HG02759 (cell line): Measurements from ENCODE around the gene SETDB1.

ENCODE experiments used
- ATAC-seq: cut with Tn5 transposase; IDR thresholded peaks from one replicate; pipeline ENCODE4 v1.9.1; 2021; ENCODE audit warnings: mild to moderate bottlenecking, moderate library complexity; ENCODE audit not compliant: unreplicated experiment

Gene SETDB1

DNA sequence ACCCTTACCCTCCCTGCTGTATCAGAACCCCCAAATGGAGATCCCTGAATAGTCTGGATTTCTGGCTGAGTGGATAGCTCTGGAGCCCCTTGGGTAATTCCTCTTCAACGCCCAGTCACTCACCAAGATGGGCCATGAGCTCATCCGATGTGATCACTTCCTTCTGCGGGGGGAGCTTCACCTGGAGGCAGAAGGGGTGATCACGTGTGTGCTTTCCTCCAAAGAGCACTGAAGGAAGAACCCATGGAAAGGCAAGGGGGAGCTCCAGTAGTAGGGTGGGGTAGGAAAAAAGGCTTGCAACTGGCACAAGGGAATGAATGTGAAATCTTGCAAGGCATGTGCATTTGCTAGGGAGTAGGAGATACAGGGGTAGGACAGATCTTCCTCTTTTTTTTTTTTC, 75.4 kb downstream of the SETDB1 start:
- ATAC-seq: no peak

DNA sequence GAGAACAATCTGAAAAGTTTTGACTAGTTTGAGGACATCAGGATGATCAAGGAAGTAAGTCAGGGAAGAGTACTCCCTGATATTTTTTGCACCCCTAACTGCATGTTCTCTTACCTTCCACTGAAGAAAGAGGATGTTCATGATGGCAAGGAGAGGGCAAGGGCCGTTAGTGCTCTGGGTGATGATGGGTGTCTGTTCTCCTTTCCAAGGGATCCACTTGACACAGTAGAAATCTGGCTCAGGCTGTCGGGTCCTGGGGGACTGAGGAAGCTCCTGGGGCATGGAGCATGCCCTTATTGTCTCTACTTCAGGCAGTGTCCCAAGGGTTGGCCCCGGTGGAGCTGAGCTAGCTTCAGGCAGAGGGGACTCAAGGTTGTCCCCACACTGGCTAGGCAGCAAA, 75.9 kb downstream of the SETDB1 start:
- ATAC-seq: no peak

DNA sequence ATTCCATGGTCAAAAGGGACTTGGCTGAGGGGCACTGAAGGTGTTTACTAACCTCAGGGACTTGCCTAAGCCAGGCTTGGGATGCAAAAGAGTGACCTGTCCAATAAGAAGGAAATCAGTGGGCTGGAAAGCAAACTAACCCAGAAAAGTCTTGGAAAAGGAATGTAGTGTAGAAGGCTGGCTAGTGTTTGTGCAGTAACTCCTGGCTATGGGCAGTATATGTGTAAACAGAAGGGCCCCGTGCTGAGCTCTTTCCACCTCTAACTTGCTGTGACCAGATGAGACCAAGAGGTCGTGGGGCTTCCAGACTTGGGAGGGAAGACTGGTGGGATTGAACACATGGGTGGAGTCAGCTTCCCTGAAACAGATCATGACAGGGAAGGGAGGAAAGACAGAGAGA, 76.4 kb downstream of the SETDB1 start:
- ATAC-seq: no peak

DNA sequence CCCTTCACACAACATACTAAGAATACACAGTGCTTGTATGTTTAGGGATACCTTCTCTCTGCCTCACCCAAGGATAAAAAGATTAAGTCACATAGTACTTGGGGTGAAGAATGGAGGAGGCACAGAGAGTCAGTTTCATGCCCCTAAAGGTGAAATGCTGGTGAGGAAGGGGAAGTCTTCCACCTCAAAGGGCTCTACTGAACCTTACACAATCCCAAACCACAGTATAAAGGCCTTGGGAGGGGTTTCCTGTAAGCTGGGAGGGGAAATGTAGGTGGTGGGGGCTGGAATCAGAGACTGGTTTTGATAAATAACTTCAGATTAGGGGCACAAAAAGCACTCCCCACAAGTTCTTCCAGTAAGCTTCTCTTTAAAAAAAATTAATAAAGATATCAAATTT, 77.0 kb downstream of the SETDB1 start:
- ATAC-seq: no peak

DNA sequence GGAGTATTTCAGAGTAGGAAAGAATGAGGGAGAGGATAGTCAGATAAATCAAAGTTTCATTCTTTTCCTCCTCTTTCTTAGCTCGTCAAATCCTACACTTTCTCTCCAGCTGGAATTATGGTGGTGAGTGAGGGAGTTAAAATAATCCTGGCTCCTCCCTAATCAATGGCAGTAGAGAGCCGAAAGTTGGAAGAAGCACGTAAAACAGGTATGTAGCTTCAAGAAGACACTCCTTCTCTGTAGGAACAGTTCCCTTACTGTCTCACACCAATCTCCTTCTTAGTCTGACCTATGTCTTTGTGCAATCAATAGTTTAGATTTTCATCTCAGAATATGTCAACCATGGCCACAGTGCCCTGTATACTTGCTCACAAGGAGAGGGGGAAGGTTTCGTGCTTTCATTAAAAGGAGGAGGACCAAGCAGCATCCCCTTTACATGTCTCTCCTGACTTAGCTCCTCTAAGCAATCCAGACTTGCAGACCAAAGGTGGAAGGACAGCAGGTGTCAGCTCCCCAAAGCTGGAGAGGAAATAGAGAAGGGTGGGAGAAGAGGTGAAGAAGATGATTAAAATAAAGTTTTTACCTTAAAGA, 79.7 kb downstream of the SETDB1 start:
- ATAC-seq: no peak

DNA sequence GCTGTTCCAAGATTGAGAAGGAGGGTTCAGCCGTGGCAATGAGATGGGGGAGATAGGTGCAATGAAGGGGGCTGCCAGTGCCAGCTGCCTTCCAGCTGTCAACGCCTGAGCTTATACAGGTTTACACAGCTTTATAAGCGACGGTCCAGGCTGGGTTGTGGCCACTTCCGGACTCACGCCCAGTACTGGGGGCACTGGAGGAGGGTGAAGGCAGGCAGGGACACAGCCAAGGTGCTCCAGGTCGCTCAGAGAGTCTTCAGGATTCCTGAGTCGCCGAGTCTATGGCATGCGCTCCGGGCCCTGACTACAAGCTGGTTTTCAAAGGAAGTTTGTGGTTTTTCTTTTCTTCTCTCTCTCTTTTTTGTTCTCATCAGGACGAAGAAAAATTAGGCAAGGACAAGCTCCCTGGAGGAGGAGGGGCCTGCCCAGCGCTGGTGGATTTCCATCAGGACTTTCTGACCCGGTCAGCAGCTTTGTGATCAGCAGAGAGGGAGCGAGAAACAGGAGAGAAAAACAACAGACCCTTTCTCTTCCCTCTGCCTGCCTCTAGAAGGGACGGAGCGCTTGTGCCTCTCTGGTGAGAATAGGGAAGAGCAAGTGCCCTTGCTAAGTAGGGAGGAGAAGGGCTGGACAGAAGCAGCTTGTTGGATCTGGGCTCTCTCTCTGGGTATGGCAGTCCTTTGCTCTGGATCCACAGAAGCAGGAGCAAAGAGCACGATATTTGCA, 80.3 kb downstream of the SETDB1 start, which contains the start of gene MINDY1:
MINDY1 (minus strand) TSS at position 576 of the 726 bp plus-strand sequence. CDS start 4,285 bp downstream, outside the sequence.
- no peak for ATAC-seq

DNA sequence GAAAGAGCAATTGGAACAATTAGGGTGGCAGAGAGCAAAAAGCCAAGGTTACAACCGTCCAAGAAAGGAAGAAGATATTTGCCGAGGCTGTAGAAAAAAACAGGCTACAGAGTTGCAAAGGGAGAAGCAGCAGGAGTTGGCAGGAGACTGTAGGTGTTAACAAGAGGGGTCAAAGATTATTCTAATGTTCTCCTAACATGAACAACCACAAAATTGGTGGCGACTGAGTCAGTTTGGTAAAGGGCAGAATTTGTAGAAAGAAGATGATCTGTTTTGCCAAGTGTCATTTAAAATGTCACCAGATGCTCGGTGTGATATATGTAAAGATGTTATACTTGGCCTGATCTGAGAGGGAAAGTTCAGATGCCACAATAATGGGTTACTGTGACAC, 81.7 kb downstream of the SETDB1 start:
- ATAC-seq: no peak

DNA sequence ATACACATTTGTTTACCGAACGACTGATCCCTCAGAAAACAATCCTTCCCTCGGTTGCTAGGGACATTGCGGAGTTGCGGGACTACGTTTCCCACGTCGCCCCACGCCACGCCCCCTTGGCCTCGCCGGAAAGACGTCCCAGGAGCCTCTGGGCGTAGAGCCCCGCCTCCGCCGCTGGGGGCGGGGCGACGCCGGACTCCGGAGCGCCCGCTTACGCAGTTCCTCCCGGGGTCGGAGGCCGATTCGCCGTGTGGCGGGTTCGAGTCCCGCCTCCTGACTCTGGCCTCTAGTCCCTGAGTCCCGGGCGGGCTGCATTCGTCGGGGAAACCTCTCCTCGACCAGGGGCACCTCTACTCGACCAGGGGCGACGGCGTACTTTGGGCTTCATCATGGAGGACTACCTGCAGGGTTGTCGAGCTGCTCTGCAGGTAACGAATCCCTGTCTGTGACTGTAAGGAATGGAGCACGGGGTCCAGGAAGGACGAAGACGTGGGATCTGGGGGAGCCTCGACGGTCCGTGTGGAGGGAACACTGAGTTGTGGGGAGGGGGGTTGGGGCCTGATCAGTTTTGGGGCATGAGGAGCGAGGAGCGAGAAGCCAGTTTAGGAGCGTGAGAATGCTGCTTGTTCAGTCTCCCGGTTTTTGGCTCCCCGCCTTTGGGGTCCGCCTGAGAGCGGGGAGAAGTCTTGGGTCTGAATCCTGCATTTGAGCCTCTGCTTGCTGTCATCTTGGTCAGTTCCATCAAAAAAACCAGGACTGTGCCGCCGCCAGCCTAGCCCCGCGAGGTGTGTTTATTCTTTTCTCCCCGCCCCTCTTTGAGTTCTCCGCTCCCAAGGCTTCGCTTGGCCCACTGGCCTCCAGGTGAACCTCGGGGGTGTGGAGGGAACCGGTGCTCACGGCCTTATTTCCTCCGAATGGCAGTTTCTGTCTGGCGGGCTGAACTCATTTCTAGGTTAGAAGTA, 82.4 kb downstream of the SETDB1 start, which contains the start of gene PRUNE1:
PRUNE1 (plus strand) TSS at position 206 of the 962 bp plus-strand sequence; CDS start at position 390, 184 bp downstream.
- ATAC-seq: peak; percentile 81

DNA sequence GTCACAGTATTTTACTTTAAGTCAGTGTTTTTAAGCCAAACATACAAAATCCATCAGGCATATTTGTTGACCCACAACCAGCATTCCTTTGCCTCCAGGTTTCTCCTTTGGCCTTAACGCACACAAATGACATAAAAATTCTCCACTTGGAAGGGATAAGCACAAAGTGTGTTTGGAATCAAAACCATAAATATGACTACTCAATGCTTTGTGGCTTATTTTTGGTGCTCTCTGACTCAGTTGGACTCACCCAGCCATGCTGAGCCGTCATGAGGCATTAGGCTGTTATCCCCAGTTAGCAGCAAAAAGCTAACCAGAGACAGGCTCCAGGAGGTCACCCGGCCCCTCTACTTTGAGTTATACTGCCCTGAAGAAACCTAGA, 83.0 kb downstream of the SETDB1 start:
- ATAC-seq: no peak

DNA sequence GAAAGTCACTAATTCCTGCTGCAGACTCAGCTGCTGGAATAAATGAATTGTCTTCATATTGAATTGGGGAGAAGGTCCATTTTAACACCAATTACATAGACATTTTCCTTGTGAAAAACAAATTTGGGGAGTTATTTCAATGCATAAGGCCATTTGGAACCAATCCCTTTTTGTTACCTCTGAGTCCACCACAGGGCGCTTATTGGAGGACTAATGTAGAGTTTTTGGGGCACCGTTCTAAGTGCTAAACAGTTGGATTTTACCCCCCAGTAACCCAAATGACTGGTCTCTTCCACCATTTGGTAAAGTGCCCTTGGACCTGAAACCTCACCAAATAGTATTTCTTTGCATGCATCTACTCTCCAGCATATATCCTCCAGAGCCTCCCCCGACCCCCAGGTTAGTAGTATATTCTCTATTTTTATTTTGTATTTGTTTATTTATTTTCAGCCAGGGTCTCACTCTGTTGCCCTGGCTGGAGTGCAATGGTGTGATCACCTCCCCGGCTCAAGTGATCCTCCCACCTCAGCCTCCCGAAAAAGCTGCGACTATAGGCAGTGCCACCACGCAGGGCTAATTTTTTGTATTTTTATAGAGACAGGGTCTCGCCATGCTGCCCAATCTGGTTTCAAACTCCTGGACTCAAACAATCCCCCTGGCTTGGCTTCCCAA, 83.6 kb downstream of the SETDB1 start:
- ATAC-seq: no peak

DNA sequence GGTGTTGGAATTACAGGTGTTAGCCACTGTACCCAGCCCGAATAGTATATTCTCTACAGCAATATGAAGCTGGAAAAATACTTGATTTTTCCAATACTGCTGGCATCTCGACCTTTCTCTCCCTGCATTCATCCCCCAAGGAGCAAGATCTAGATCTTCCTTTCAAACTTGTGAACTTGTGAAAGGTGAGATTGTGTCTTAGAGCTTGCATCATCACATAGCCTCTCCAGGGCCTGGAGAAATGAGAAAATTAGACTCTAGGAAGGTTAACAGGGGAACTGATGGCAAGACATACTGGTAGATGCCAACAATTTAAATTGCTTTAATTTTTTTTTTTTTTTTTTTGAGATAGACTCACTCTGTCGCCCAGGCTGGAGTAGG, 84.2 kb downstream of the SETDB1 start:
- ATAC-seq: no peak

DNA sequence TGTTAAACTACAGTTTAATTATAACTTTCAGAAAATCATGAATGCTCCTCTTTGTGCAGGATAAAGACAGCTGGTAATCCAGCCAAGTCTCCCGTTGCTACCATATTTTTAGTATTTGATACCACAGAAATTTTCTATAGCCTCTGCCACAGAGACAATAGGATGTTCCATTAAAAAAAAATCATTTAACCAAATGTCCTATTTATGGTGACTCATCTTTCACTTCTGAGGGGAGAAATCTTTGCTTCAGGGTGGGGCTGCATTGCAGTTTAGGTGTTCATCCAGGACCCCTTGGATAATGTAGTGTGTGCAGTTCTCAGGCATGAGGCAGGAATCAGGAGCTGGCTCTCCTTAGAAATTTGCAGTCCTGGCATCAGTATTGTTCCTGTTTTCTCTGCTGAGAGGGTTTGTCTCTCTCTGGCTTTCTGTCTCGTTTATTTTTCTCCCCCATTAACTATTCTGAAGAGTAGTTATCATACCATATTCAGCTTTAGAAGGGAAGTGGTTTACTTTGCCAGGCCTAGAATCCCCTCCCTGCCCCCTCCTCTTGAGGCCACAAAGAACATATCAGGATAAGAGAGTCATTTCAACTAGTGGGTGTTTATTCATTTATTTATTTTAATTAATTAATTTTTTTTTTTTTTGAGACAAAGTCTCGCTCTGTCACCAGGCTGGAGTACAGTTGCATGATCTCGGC, 85.1 kb downstream of the SETDB1 start:
- no peak for ATAC-seq

DNA sequence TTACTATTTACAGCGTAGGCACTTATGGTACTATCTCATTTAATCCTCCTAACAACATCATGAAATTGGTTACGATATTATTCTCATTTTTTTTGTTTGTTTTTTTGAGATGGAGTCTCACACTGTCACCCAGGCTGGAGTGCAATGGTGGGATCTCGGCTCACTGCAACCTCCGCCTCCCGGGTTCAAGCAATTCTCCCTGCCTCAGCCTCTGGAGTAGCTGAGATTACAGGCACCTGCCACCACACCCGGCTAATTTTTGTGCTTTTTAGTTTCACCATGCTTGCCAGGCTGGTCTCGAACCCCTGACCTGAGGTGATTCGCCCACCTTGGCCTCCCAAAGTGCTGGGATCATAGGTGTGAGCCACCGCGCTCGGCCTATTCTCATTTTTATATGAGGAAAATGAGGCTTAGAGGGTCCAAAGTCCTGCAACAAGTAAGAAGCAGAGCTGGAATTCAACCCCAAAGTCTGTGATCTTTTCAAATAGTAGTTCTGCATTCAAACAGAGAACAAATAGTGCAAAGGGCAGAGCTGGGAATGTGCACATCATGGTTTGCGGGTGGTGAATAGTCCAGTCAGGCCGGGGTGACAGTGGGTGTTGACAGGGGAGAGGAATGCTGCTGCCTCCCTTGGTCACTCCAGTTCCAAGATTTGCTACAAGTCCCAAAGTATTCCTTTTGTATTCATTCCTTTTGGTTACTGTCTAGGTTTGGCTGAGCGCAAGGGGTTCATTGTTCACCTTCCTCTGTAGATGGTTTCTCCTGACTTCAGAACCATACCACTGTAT, 86.7 kb downstream of the SETDB1 start:
- ATAC-seq: no peak

DNA sequence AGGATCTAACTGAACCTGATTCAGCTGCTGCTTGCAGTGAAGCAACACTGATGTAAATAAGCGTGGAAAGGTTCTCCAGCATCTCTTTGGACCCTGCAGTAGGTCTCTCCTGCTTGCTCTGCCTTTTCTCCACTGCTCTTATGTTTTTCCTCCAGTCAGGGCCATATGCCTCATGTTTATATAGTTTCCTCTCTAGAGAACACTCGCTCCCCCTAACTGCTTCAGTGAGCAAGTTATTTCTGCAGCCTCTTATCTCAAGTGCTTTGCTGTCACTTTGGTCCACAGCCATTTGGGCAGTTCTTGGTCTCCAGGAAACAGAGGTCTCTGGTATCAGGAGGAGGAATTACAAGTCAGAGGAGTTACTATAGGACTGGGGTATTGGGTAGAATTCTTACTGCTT, 87.4 kb downstream of the SETDB1 start:
- no peak for ATAC-seq
